MM.1S (cell line): Measurements from ENCODE around the gene MICAL2.

Source experiments
- EZH2 ChIP-seq: fragments of 300-600 bp; sonication (generic); optimal IDR thresholded peaks from 2 replicates; pipeline ENCODE3; 2017; ENCODE audit warnings: low read depth, mild to moderate bottlenecking, antibody characterized with exemption, low read length, mixed read lengths
- EZH2phosphoT487 ChIP-seq: fragments of 300-600 bp; sonication (generic); IDR thresholded peaks from 2 replicates; pipeline ENCODE4 v1.6.1; 2018; ENCODE audit warnings: antibody characterized with exemption, low read length
- TF ChIP-seq, protein P1 (sequence below): fragments of 300-600 bp; sonication (generic); IDR thresholded peaks from 2 replicates; pipeline ENCODE4 v1.5.1; 2016; ENCODE audit warnings: antibody characterized with exemption, low read length, mixed read lengths

DNA sequence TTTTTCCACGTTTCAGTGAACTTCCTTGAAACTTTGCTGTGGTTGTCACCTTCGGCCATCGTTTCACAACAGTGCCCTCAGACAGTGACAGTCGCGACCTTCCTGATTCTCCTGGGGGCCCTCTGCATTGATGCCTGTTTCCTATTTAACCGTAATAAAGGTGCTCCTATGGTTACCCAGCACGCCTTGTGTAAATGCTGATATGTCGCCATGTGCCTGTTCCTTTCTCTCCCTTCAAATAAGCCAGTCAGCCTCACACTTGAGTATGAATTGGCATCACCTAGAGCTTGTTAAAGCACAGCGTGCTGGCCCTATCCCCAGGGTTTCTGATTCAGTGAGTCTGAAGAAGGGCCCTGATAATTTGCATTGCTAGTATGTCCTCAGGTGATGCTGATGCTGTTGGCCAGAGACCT is 104.8 kb downstream of the MICAL2 start:
- TF ChIP-seq, protein P1, sequence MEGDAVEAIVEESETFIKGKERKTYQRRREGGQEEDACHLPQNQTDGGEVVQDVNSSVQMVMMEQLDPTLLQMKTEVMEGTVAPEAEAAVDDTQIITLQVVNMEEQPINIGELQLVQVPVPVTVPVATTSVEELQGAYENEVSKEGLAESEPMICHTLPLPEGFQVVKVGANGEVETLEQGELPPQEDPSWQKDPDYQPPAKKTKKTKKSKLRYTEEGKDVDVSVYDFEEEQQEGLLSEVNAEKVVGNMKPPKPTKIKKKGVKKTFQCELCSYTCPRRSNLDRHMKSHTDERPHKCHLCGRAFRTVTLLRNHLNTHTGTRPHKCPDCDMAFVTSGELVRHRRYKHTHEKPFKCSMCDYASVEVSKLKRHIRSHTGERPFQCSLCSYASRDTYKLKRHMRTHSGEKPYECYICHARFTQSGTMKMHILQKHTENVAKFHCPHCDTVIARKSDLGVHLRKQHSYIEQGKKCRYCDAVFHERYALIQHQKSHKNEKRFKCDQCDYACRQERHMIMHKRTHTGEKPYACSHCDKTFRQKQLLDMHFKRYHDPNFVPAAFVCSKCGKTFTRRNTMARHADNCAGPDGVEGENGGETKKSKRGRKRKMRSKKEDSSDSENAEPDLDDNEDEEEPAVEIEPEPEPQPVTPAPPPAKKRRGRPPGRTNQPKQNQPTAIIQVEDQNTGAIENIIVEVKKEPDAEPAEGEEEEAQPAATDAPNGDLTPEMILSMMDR: no peak
- no peak for TF ChIP-seq EZH2
- no peak for TF ChIP-seq EZH2phosphoT487
